ENCODE measurements around the gene LRRC26. TPM values are rescaled to one million over a fixed set of nuclear protein-coding genes. Genes with fewer than 3 reads are reported as not detected.

LRRC26 gene
- total RNA-seq, 1 experiment from 2014 or later: 0.52 TPM

DNA sequence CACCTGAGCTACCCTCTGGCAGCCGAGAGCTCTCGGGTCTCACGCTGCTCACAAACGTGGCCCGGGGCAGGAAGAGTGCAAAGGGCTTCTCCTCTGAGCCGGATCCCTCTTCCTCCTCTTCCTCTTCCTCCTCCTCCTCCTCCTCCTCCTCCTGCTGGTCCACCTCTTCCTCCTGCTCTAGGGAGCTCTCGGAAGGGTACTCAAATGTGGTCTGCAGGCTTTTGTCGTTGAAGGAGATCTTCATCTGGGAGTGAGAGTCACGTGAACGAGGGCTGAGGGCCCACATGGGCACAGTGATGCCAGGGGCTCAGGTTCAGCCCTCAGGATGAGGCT is 22.6 kb upstream of the LRRC26 start:
- intact Hi-C loops (cut with micrococcal nuclease; ENCODE audit: unreplicated experiment): no loop called here
- BruUV-seq (replicated peaks): no TSS peak
- Mint-ChIP-seq H3K27me3 (ENCODE audit: unreplicated experiment) (no peaks in the 10 kb centered on the region), H3K36me3 (ENCODE audit: insufficient read depth, unreplicated experiment) (peaks cover 41% of the 10 kb centered on the region), H3K4me3 (ENCODE audit: low read depth, unreplicated experiment) (no peak overlapping the region), H3K9me3 (ENCODE audit: low read depth, unreplicated experiment) (no peaks in the 10 kb centered on the region), H3K4me1 (ENCODE audit: low read depth, unreplicated experiment) (peaks cover 29% of the 10 kb centered on the region), H3K27ac (ENCODE audit: unreplicated experiment) (no peak overlapping the region)
- CTCF ChIA-PET: no interaction called here
- TF ChIP-seq, protein P1, sequence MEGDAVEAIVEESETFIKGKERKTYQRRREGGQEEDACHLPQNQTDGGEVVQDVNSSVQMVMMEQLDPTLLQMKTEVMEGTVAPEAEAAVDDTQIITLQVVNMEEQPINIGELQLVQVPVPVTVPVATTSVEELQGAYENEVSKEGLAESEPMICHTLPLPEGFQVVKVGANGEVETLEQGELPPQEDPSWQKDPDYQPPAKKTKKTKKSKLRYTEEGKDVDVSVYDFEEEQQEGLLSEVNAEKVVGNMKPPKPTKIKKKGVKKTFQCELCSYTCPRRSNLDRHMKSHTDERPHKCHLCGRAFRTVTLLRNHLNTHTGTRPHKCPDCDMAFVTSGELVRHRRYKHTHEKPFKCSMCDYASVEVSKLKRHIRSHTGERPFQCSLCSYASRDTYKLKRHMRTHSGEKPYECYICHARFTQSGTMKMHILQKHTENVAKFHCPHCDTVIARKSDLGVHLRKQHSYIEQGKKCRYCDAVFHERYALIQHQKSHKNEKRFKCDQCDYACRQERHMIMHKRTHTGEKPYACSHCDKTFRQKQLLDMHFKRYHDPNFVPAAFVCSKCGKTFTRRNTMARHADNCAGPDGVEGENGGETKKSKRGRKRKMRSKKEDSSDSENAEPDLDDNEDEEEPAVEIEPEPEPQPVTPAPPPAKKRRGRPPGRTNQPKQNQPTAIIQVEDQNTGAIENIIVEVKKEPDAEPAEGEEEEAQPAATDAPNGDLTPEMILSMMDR (IDR thresholded peaks at IDR 0.05; ENCODE audit: unreplicated experiment): no peak
- DNase-seq: no peak

DNA sequence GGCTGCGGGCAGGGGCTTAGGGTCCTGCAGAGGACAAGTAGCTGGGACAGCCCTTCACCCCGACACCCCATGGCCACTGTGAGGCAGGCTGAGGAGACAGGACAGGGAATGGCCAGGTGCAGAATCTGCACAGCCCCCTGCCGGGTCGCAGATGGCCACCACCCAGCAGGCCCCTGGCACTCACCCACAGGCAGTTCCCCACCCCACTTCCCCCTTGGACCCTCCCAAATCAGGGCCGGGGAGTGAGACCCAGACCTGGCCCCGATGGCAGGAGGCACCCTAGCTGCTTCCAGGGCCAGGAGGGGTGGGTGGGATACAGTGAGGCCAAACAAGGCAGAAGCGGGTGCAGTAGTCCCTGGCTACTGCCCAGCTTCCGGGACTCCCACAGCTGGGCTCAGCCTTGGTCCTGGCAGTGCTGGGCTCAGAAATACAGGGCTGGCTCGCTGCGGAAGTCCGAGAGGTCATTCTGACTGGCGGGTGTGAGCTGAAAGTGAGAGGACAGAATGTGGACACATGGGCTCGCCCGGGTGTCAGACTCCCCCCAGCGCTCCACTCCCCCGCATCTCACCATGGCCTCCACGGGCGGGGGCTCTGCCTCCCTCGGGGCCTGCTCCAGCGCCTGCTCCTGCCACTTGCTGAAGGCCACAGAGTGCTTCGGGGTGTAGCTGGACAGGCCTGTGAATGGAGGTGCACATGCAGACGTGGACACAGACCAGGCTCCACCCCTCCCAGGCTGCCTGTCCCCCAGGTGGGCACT is 22.0 kb upstream of the LRRC26 start:
- H3K4me1 Mint-ChIP-seq (ENCODE audit: low read depth, unreplicated experiment): peaks cover 24% of the 10 kb centered on the region
- no peak for DNase-seq
- intact Hi-C loops (cut with micrococcal nuclease; ENCODE audit: unreplicated experiment): no loop called here
- BruUV-seq (replicated peaks): no TSS peak
- no peaks in the 10 kb centered on the region for H3K27me3 Mint-ChIP-seq (ENCODE audit: unreplicated experiment)
- H3K36me3 Mint-ChIP-seq (ENCODE audit: insufficient read depth, unreplicated experiment): peaks cover 46% of the 10 kb centered on the region
- no peaks in the 10 kb centered on the region for H3K9me3 Mint-ChIP-seq (ENCODE audit: low read depth, unreplicated experiment)
- no peak overlapping the region for H3K27ac Mint-ChIP-seq (ENCODE audit: unreplicated experiment)
- CTCF ChIA-PET: interaction anchor here (0.6 kb wide), 1 partner anchor 32 kb away, joined by 3 read pairs; no protein-coding TSS in a partner anchor
- H3K4me3 Mint-ChIP-seq (ENCODE audit: low read depth, unreplicated experiment): no peak overlapping the region
- TF ChIP-seq, protein P1 (IDR thresholded peaks at IDR 0.05; ENCODE audit: unreplicated experiment): no peak

DNA sequence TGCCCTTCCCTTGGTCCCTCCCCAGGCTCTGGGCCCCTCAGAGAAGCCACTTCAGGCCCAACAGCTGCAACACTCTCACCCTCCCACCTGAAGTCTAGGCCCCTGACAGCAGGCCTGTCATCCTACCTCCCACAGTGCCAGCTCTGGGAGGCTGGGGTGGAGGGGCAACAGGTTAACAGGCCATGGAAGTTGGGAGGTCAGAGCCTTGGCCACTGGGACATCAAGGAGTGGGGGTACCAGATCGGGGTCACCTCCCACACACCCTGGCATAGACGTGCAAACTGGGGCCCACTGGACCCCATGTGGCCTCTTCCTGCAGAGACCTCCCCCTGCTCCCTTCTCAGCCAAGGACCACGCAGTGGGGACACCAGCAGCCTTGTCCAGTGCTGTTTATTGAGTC is 21.4 kb upstream of the LRRC26 start:
- Mint-ChIP-seq H3K4me3 (ENCODE audit: low read depth, unreplicated experiment) (peak overlapping the region; percentile 98), H3K27ac (ENCODE audit: unreplicated experiment) (no peak overlapping the region), H3K9me3 (ENCODE audit: low read depth, unreplicated experiment) (no peaks in the 10 kb centered on the region)

DNA sequence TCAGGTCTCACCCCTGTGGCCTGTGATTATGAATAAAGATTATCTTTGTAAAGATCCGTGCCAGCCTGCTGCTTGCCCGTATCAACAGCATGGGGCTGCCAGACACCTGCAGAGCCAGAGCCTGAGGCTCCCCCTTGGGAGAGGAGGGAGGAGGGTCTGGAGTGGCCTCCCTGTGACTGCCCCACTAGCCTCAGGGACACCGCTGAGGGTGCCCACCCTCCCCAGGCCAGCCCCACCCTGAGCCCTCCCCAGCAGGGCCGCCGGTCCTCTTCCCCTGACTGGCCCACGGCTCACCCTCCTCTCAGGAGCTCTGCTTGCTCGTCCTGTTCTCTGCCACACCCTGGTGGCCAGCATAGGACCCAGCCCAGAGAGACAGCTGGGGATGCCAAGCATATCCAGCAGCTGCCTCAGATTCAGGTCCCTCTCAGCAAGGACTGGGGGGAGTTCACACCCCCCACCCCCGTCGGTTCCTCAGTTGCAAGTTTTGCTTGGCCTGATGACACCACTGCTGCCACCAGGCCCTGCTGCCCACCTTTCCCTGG is 20.5 kb upstream of the LRRC26 start:
- Mint-ChIP-seq H3K4me3 (ENCODE audit: low read depth, unreplicated experiment) (peak overlapping the region; percentile 98), H3K27ac (ENCODE audit: unreplicated experiment) (peak overlapping the region; percentile 44), H3K9me3 (ENCODE audit: low read depth, unreplicated experiment) (no peaks in the 10 kb centered on the region), H3K27me3 (ENCODE audit: unreplicated experiment) (no peaks in the 10 kb centered on the region), H3K4me1 (ENCODE audit: low read depth, unreplicated experiment) (peaks cover 16% of the 10 kb centered on the region), H3K36me3 (ENCODE audit: insufficient read depth, unreplicated experiment) (peaks cover 46% of the 10 kb centered on the region)
- no peak for DNase-seq
- TF ChIP-seq, protein P1 (IDR thresholded peaks at IDR 0.05; ENCODE audit: unreplicated experiment): no peak
- CTCF ChIA-PET: interaction anchor here (0.6 to 1.9 kb wide), 3 partner anchors 8 to 46 kb away, joined by 3 to 5 read pairs (median 5); no protein-coding TSS in a partner anchor
- intact Hi-C loops (cut with micrococcal nuclease; ENCODE audit: unreplicated experiment): no loop called here
- BruUV-seq (replicated peaks): no TSS peak

More for the DNA sequence above, 21.4 kb upstream of the LRRC26 start:
- Mint-ChIP-seq H3K36me3 (ENCODE audit: insufficient read depth, unreplicated experiment) (peaks cover 46% of the 10 kb centered on the region), H3K27me3 (ENCODE audit: unreplicated experiment) (no peaks in the 10 kb centered on the region), H3K4me1 (ENCODE audit: low read depth, unreplicated experiment) (peaks cover 21% of the 10 kb centered on the region)
- TF ChIP-seq, protein P1 (IDR thresholded peaks at IDR 0.05; ENCODE audit: unreplicated experiment): no peak
- CTCF ChIA-PET: no interaction called here
- intact Hi-C loops (cut with micrococcal nuclease; ENCODE audit: unreplicated experiment): no loop called here
- DNase-seq: no peak
- no TSS peak for BruUV-seq (replicated peaks)
